Neural progenitor cell (in vitro differentiated cells): ENCODE data around the gene LMO1.

ENCODE experiments used
- CTCF ChIP-seq: fragments of 200-600 bp; sonication (generic); IDR thresholded peaks from 2 replicates; pipeline ENCODE4 v1.5.1; 2017; ENCODE audit warnings: antibody characterized with exemption, mild to moderate bottlenecking
- EZH2 ChIP-seq: fragments of 200-600 bp; sonication (generic); IDR thresholded peaks from 2 replicates; pipeline ENCODE4 v1.6.1; 2017; ENCODE audit warnings: antibody characterized with exemption, mild to moderate bottlenecking, moderate library complexity

- TF ChIP-seq CTCF (no peak), EZH2 (no peak)
Observed at GRCh38 chr11:8292351-8292750, 28.7 kb upstream of the LMO1 start.
